T1000 (cell line): ENCODE results near the gene EHD3.

Experiments used
- DNase-seq: peaks from one replicate; lab custom pipeline; 2025; ENCODE audit warnings: mixed read lengths; lab: John Stamatoyannopoulos, UW

Gene EHD3

DNA sequence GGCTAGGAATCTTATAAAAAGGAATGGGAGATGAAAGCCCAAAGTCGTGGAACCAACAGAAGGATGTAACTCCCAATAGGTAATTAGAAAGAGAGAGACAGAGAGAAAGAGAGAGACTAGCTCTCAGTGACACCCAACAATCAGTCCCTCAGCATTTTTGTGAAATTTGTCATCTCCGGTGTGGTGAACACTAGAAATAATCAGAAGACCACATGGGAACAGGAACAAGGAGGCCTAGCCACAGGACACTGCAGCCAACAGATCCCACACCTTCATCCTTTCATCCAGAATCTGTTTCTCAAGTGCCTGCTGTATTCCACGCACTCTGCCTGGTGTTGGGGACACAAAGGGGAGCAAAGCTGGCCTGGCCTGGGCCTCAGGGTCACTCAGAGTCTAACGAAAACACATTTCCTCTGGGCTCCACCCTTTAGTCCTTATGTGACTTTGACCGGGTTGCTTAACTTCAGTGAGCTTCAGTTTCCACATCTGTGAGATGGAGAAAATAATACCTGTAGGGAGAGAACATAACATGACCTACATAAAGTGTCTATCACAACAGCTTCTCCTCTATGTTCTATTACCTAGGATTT is 53.1 kb downstream of the EHD3 start:
- DNase-seq = no peak

- DNase-seq = no peak
Observed at GRCh38 chr2:31287654-31288053, 53.7 kb downstream of the EHD3 start.

- no peak for DNase-seq
Observed at GRCh38 chr2:31294196-31294595, 60.2 kb downstream of the EHD3 start.

GRCh38 chr2:31296641-31297287 is 62.8 kb downstream of the EHD3 start:
- no peak for DNase-seq

DNA sequence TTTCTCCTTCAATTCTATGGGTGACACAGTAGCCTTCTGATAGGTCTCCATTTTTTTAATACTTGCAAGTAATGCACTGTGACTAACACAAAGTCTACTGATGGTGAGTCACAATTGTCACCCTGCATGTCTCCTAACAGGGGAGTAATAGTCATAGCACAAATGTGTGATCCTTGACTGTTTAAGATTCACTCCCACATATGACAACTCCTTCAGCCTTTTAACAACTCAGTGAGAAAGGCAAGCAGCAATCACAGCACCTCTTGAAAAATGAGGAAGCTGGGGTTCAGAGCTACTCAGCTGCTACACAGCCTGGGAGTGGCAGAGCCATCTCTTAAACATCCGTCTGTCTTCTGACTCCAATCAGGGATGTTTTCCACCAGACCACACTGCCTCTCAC is 63.8 kb downstream of the EHD3 start:
- no peak for DNase-seq

DNA sequence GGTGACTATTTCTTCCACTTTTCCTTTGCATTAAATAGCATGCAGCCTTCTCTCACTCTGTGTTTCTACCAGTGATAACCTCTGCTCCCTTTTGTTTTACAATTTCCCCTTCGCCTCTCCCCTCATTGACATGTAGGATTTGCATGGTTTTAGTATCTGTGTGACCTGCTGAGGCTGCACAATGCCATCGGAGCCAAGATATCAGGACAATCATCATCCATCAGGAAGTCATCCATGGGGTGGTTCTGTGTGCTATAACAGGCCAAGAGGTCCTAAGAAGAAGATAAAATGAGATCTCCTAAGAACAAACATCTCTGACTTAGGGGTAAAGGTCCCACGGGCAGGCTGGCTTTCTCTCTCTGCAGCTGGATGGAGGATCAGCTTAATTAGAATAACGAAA is 65.6 kb downstream of the EHD3 start:
- no peak for DNase-seq

GRCh38 chr2:31300309-31300708 is 66.4 kb downstream of the EHD3 start:
- DNase-seq = no peak

DNA sequence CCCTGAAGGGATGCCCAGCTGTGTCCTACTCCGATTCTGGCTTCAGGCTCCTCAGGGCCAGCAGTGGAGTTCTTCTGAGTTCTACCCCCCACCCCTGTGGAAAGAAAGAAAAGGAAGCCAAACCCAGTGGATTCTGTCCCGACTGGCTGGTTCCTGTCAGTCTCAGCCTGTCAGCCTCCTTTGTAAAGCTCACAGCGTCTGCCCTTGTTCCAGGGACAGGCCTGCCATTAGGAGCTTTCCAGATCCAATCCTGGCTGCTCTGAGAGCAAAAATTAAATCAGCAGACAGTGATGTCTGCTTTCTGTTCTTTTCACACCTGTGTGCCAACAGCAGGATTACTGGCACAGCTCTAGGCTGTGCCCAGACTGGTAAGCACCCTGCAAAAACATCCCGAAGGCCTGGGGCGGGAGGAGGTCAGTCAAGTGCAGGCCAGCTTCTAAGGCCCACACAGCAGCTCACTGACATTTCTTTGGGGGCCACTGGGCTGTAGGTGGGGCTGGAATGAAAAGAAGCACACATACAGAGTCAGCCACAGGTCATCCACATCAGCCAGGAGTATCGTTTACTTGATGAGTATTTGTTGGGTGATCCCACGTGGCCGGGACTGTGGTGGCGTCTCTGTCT is 69.1 kb downstream of the EHD3 start:
- no peak for DNase-seq

GRCh38 chr2:31304816-31305215 is 70.9 kb downstream of the EHD3 start:
- DNase-seq = no peak

DNA sequence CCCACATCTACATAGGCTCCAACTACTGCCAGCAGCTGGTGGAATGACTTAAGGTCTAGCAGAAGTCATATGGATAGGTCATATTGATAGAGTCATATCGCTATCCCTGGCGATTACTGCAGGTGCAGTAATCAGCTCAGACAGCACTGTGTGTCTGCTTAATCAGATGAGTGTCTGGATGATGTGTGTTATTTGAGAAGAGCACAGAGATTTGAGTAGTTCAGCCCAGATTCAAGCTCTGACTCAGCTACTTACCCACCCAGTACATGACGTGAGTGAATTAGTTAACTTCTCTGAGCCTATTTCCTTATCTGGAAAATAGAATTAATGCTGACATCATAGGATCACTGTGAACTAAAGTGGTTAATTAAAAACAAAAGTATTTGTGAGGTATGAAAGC is 78.9 kb downstream of the EHD3 start:
- no peak for DNase-seq

- no peak for DNase-seq
Observed at GRCh38 chr2:31314761-31315160, 80.8 kb downstream of the EHD3 start.

- DNase-seq = no peak
Observed at GRCh38 chr2:31317396-31317795, 83.4 kb downstream of the EHD3 start.

GRCh38 chr2:31318361-31319336 is 84.7 kb downstream of the EHD3 start:
- DNase-seq = peak; percentile 57
